Measurements from ENCODE around the gene TMEM271.

TMEM271 gene

GRCh38 chr4:576245-576821 is at the start of gene TMEM271:
Gene TMEM271 (minus strand): TSS chr4:576295. CDS start chr4:576062, 233 bp downstream.
- DNase-seq: no peak

GRCh38 chr4:625631-626161 is 49.6 kb upstream of the TMEM271 start:
- no peak for DNase-seq

GRCh38 chr4:624705-625590 is 48.9 kb upstream of the TMEM271 start, which contains the start of gene PDE6B:
Gene PDE6B (plus strand): TSS chr4:625573. CDS start chr4:625627, 54 bp downstream.
- DNase-seq: no peak

GRCh38 chr4:623914-624566 is 47.9 kb upstream of the TMEM271 start:
- DNase-seq: no peak

GRCh38 chr4:622996-623913 is 47.2 kb upstream of the TMEM271 start:
- DNase-seq: no peak

- DNase-seq: no peak
These were observed 46.2 kb upstream of the TMEM271 start for GRCh38 chr4:622071-622995.

- no peak for DNase-seq
These were observed 45.4 kb upstream of the TMEM271 start for GRCh38 chr4:621296-622070.

GRCh38 chr4:620851-621261 is 44.8 kb upstream of the TMEM271 start:
- no peak for DNase-seq

GRCh38 chr4:620201-620600 is 44.1 kb upstream of the TMEM271 start:
- DNase-seq: no peak

- no peak for DNase-seq
These were observed 41.8 kb upstream of the TMEM271 start for GRCh38 chr4:617644-618641.

- no peak for DNase-seq
These were observed 41.0 kb upstream of the TMEM271 start for GRCh38 chr4:616911-617643.

- DNase-seq: no peak
These were observed 40.0 kb upstream of the TMEM271 start for GRCh38 chr4:616091-616490.

- no peak for DNase-seq
These were observed 37.0 kb upstream of the TMEM271 start for GRCh38 chr4:613126-613525.

GRCh38 chr4:612749-613125 is 36.6 kb upstream of the TMEM271 start:
- DNase-seq: no peak

GRCh38 chr4:612052-612748 is 36.1 kb upstream of the TMEM271 start:
- DNase-seq: no peak

- DNase-seq: no peak
These were observed 34.5 kb upstream of the TMEM271 start for GRCh38 chr4:610411-611261.
